ENCODE data around the gene RCAN2. TPM values are rescaled to one million over a fixed set of nuclear protein-coding genes. Genes with fewer than 3 reads are reported as not detected.

The RCAN2 gene
- total and polyA plus RNA-seq, 2 donors (not counting 3 experiments of a cell fraction or from before 2014, with no cell fraction given), result 0.07 to 0.33 TPM

DNA sequence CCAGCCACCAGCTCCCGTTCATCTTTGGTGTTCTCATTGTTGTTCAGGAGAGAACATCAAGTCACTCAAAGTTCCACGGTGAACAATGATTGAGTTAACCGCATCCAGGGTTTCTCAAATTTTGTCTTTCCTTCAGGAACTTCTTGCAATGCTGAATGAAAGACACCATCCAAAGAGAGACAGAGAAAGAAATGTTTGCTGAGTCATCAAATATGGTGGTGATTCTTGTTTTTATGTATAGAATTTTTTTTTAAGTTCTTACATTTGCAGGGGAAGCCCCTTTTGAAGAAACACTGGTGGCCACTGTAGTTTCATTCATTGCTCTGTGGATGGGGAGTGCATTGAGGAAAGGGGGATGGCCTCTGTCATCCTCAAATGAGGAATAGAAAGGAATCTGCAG is 258.1 kb downstream of the RCAN2 start:
- BruUV-seq (replicated peaks), result no TSS peak
- no peaks in the 10 kb centered on the region for H3K4me1 ChIP-seq (ENCODE audit: control insufficient read depth, extremely low read depth, insufficient read depth, low read length)
- ChIA-PET POLR2A (no interaction called here), CTCF (interaction anchor here (0.8 kb wide), 1 partner anchor 177 kb away, joined by 3 read pairs; no protein-coding TSS in a partner anchor)
- H3K79me2 ChIP-seq (ENCODE audit: control insufficient read depth, insufficient read depth, low read length), result no peaks in the 10 kb centered on the region
- no peaks in the 10 kb centered on the region for H3K36me3 ChIP-seq (ENCODE audit: control insufficient read depth in 2 of 2, extremely low read depth in 1 of 2, insufficient read depth in 2 of 2, low read length in 2 of 2)
- H3K4me2 ChIP-seq (ENCODE audit: insufficient read depth, low read length), result no peak overlapping the region
- intact Hi-C loops (cut with micrococcal nuclease), result no loop called here
- TF ChIP-seq FOS (IDR thresholded peaks at IDR 0.05; ENCODE audit: borderline replicate concordance, insufficient read depth, low read length) (no peak), EZH2 (IDR thresholded peaks at IDR 0.05; ENCODE audit: borderline replicate concordance, low read depth, low read length, severe bottlenecking) (no peak), GATA2 (IDR thresholded peaks at IDR 0.05; ENCODE audit: insufficient read depth, insufficient read length, low read depth, low read length) (no peak), POLR2AphosphoS5 (IDR thresholded peaks at IDR 0.05; ENCODE audit: insufficient read depth, low read depth, low read length) (no peak), JUN (IDR thresholded peaks at IDR 0.05; ENCODE audit: borderline replicate concordance, insufficient read depth, insufficient read length, low read depth) (no peak), MYC (IDR thresholded peaks at IDR 0.05; ENCODE audit: low read depth, low read length) (no peak), POLR2A (IDR thresholded peaks at IDR 0.05; ENCODE audit: low read depth, low read length) (no peak)
- TF ChIP-seq, protein P1, sequence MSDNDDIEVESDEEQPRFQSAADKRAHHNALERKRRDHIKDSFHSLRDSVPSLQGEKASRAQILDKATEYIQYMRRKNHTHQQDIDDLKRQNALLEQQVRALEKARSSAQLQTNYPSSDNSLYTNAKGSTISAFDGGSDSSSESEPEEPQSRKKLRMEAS (IDR thresholded peaks at IDR 0.05; ENCODE audit: insufficient read depth, insufficient read length), result no peak
- TF ChIP-seq, protein P2, sequence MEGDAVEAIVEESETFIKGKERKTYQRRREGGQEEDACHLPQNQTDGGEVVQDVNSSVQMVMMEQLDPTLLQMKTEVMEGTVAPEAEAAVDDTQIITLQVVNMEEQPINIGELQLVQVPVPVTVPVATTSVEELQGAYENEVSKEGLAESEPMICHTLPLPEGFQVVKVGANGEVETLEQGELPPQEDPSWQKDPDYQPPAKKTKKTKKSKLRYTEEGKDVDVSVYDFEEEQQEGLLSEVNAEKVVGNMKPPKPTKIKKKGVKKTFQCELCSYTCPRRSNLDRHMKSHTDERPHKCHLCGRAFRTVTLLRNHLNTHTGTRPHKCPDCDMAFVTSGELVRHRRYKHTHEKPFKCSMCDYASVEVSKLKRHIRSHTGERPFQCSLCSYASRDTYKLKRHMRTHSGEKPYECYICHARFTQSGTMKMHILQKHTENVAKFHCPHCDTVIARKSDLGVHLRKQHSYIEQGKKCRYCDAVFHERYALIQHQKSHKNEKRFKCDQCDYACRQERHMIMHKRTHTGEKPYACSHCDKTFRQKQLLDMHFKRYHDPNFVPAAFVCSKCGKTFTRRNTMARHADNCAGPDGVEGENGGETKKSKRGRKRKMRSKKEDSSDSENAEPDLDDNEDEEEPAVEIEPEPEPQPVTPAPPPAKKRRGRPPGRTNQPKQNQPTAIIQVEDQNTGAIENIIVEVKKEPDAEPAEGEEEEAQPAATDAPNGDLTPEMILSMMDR (IDR thresholded peaks at IDR 0.05; ENCODE audit: extremely low read depth in 1 of 2, insufficient read depth in 1 of 2, low read depth in 1 of 2, low read length in 2 of 2), result no peak
- dilution Hi-C loops (cut with MboI; ENCODE audit: extremely low pct_ligation_motif_present, low sequenced_read_pairs), result no loop called here
- H3K9ac ChIP-seq (replicated peaks; ENCODE audit: extremely low read depth, insufficient read depth, low read length), result no peak overlapping the region
- no peaks in the 10 kb centered on the region for H3K27me3 ChIP-seq (ENCODE audit: control insufficient read depth in 2 of 2, insufficient read depth in 2 of 2, low read length in 2 of 2)
- no peaks in the 10 kb centered on the region for H3K9me1 ChIP-seq (replicated peaks; ENCODE audit: control insufficient read depth, extremely low read depth, insufficient read depth, low read length)
- H2AFZ ChIP-seq (ENCODE audit: low read depth, low read length), result no peak overlapping the region
- DNase-seq (ENCODE audit: low read depth, low spot score), result no peak
- no peaks in the 10 kb centered on the region for H4K20me1 ChIP-seq (replicated peaks; ENCODE audit: control insufficient read depth, extremely low read depth, insufficient read depth, low read length)
- H3K27ac ChIP-seq (ENCODE audit: insufficient read depth, low read depth, low read length), result no peak overlapping the region
- no peak for FAIRE-seq
- H3K4me3 ChIP-seq (replicated peaks in 1 of 3; ENCODE audit: insufficient read depth in 1 of 3, low read depth in 1 of 3, low read length in 3 of 3), result no peak overlapping the region
- no peaks in the 10 kb centered on the region for H3K9me3 ChIP-seq (replicated peaks; ENCODE audit: control insufficient read depth, insufficient read depth, low read length)
